ENCODE measurements around the gene EIF4A3.

EIF4A3 gene

DNA sequence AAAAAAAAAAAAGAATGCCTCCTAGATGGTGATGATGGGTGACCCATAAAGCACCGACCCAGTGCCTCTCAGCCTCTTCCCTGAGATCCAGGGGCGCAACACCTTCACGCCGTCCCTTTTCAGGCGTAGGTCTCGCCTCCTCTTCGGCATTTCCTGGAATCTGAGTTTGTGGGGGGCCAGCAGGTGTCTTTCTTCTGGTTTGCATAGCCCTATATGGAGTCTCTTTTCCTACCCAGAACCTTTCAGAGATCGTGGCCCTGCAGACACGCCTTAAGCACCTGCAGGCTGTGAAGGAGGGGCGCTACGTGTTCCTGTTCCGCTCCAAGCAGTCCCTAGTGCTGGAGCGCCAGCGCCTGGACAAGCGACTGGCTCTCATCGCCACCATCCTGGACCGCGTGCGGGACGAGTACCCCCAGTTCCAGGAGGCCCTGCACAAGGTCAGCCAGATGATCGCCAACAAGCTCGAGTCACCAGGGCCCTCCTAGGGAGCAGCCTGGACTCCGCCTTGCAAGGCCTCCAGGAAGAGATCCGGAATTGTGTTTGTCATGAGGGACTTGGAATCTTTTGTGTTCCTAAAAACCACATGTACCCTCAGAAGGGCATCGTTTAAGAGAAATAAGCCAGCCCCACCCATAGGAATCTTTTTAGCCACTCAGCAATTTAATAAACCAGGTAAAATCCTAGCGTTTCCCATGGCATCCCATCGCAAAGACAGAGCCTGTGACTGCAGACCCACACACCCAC, 47.5 kb downstream of the EIF4A3 start:
- Histone ChIP-seq H3K4me3 (ENCODE audit: insufficient read depth in 1 of 2, low read depth in 1 of 2, low read length in 2 of 2) (no peak overlapping the region), H3K27ac (ENCODE audit: low read length, poor library complexity, severe bottlenecking) (no peak overlapping the region), H3K23ac (ENCODE audit: low read length in 2 of 2) (no peak overlapping the region), H2BK5ac (ENCODE audit: low read depth, low read length, poor library complexity, severe bottlenecking) (no peak overlapping the region), H3K4ac (ENCODE audit: low read depth in 1 of 2, low read length in 2 of 2) (no peak overlapping the region), H4K8ac (ENCODE audit: low read length) (no peak overlapping the region), H3K9me3 (ENCODE audit: control insufficient read depth, low read length) (no peaks in the 10 kb centered on the region), H2BK15ac (ENCODE audit: low read depth, poor library complexity, severe bottlenecking) (no peak overlapping the region), H3K36me3 (ENCODE audit: control insufficient read depth in 1 of 2, insufficient read depth in 2 of 2, low read depth in 1 of 2, low read length in 2 of 2) (no peaks in the 10 kb centered on the region), H2BK12ac (ENCODE audit: low read length in 2 of 2) (no peak overlapping the region), H3K9ac (ENCODE audit: low read length) (no peak overlapping the region), H3K79me1 (replicated peaks; ENCODE audit: low read length, poor library complexity, severe bottlenecking) (peaks cover 4% of the 10 kb centered on the region), H2AFZ (ENCODE audit: low read depth, low read length) (no peak overlapping the region), H3K4me1 (ENCODE audit: control insufficient read depth, insufficient read depth, low read depth, low read length) (peaks cover 18% of the 10 kb centered on the region), H3K14ac (ENCODE audit: low read length in 2 of 2) (no peak overlapping the region), H3K4me2 (ENCODE audit: low read length, poor library complexity, severe bottlenecking) (no peak overlapping the region), H3K27me3 (ENCODE audit: control insufficient read depth in 1 of 2, insufficient read depth in 1 of 2, low read length in 2 of 2) (peaks cover 0 to 4% of the 10 kb centered on the region in 2 experiments), H2BK120ac (ENCODE audit: low read depth, low read length) (no peak overlapping the region), H2AK5ac (ENCODE audit: low read length, severe bottlenecking) (no peak overlapping the region), H3K18ac (ENCODE audit: low read depth in 1 of 2, low read length in 2 of 2) (no peak overlapping the region), H4K91ac (ENCODE audit: low read length) (no peak overlapping the region)
- 95% methylated on average over 26 of the region's 27 CpGs for WGBS
- no peak for DNase-seq

- no peak overlapping the region for H2BK12ac ChIP-seq (ENCODE audit: low read length in 2 of 2)
- H4K91ac ChIP-seq (ENCODE audit: low read length) = no peak overlapping the region
- H3K27me3 ChIP-seq (ENCODE audit: control insufficient read depth in 1 of 2, insufficient read depth in 1 of 2, low read length in 2 of 2) = peaks cover 0 to 4% of the 10 kb centered on the region in 2 experiments
- H3K4me3 ChIP-seq (ENCODE audit: insufficient read depth in 1 of 2, low read depth in 1 of 2, low read length in 2 of 2) = no peak overlapping the region
- WGBS = 95% methylated on average over 23 of the region's 23 CpGs
- H2BK120ac ChIP-seq (ENCODE audit: low read depth, low read length) = no peak overlapping the region
- peaks cover 4% of the 10 kb centered on the region for H3K79me1 ChIP-seq (replicated peaks; ENCODE audit: low read length, poor library complexity, severe bottlenecking)
- H2BK5ac ChIP-seq (ENCODE audit: low read depth, low read length, poor library complexity, severe bottlenecking) = no peak overlapping the region
- no peak overlapping the region for H2AK5ac ChIP-seq (ENCODE audit: low read length, severe bottlenecking)
- H4K8ac ChIP-seq (ENCODE audit: low read length) = no peak overlapping the region
- no peak overlapping the region for H3K27ac ChIP-seq (ENCODE audit: low read length, poor library complexity, severe bottlenecking)
- H3K23ac ChIP-seq (ENCODE audit: low read length in 2 of 2) = no peak overlapping the region
- no peak overlapping the region for H3K4ac ChIP-seq (ENCODE audit: low read depth in 1 of 2, low read length in 2 of 2)
- H3K9me3 ChIP-seq (ENCODE audit: control insufficient read depth, low read length) = no peaks in the 10 kb centered on the region
- H3K9ac ChIP-seq (ENCODE audit: low read length) = no peak overlapping the region
- H3K18ac ChIP-seq (ENCODE audit: low read depth in 1 of 2, low read length in 2 of 2) = no peak overlapping the region
- peaks cover 16% of the 10 kb centered on the region for H3K4me1 ChIP-seq (ENCODE audit: control insufficient read depth, insufficient read depth, low read depth, low read length)
- H3K36me3 ChIP-seq (ENCODE audit: control insufficient read depth in 1 of 2, insufficient read depth in 2 of 2, low read depth in 1 of 2, low read length in 2 of 2) = no peaks in the 10 kb centered on the region
- H2BK15ac ChIP-seq (ENCODE audit: low read depth, poor library complexity, severe bottlenecking) = no peak overlapping the region
- no peak overlapping the region for H3K14ac ChIP-seq (ENCODE audit: low read length in 2 of 2)
- no peak overlapping the region for H3K4me2 ChIP-seq (ENCODE audit: low read length, poor library complexity, severe bottlenecking)
- no peak overlapping the region for H2AFZ ChIP-seq (ENCODE audit: low read depth, low read length)
- DNase-seq = no peak
Measured at GRCh38 chr17:80097844-80098691, 48.9 kb downstream of the EIF4A3 start.

- Histone ChIP-seq H3K79me1 (replicated peaks; ENCODE audit: low read length, poor library complexity, severe bottlenecking) (peaks cover 4% of the 10 kb centered on the region), H3K36me3 (ENCODE audit: control insufficient read depth in 1 of 2, insufficient read depth in 2 of 2, low read depth in 1 of 2, low read length in 2 of 2) (no peaks in the 10 kb centered on the region), H4K91ac (ENCODE audit: low read length) (peak overlapping the region; percentile 61), H3K9me3 (ENCODE audit: control insufficient read depth, low read length) (no peaks in the 10 kb centered on the region), H3K23ac (ENCODE audit: low read length in 2 of 2) (no peak overlapping the region), H2BK120ac (ENCODE audit: low read depth, low read length) (no peak overlapping the region), H3K27me3 (ENCODE audit: control insufficient read depth in 1 of 2, insufficient read depth in 1 of 2, low read length in 2 of 2) (peaks cover 0 to 4% of the 10 kb centered on the region in 2 experiments), H3K4me2 (ENCODE audit: low read length, poor library complexity, severe bottlenecking) (no peak overlapping the region), H4K8ac (ENCODE audit: low read length) (peak overlapping the region; percentile 30), H3K27ac (ENCODE audit: low read length, poor library complexity, severe bottlenecking) (no peak overlapping the region), H3K4me1 (ENCODE audit: control insufficient read depth, insufficient read depth, low read depth, low read length) (peaks cover 10% of the 10 kb centered on the region), H3K9ac (ENCODE audit: low read length) (no peak overlapping the region), H3K4ac (ENCODE audit: low read depth in 1 of 2, low read length in 2 of 2) (no peak overlapping the region), H3K14ac (ENCODE audit: low read length in 2 of 2) (no peak overlapping the region), H2BK5ac (ENCODE audit: low read depth, low read length, poor library complexity, severe bottlenecking) (no peak overlapping the region), H3K18ac (ENCODE audit: low read depth in 1 of 2, low read length in 2 of 2) (no peak overlapping the region), H2AFZ (ENCODE audit: low read depth, low read length) (no peak overlapping the region), H2BK12ac (ENCODE audit: low read length in 2 of 2) (no peak overlapping the region), H3K4me3 (ENCODE audit: insufficient read depth in 1 of 2, low read depth in 1 of 2, low read length in 2 of 2) (no peak overlapping the region), H2AK5ac (ENCODE audit: low read length, severe bottlenecking) (no peak overlapping the region), H2BK15ac (ENCODE audit: low read depth, poor library complexity, severe bottlenecking) (no peak overlapping the region)
- 82% methylated on average over 17 of the region's 17 CpGs for WGBS
- no peak for DNase-seq
Measured at GRCh38 chr17:80097127-80097621, 49.8 kb downstream of the EIF4A3 start.

GRCh38 chr17:80096561-80097021, 50.3 kb downstream of the EIF4A3 start:
- no peak overlapping the region for H3K27ac ChIP-seq (ENCODE audit: low read length, poor library complexity, severe bottlenecking)
- H3K27me3 ChIP-seq (ENCODE audit: control insufficient read depth in 1 of 2, insufficient read depth in 1 of 2, low read length in 2 of 2) = peaks cover 0 to 4% of the 10 kb centered on the region in 2 experiments
- H4K8ac ChIP-seq (ENCODE audit: low read length) = peak overlapping the region; percentile 29
- H4K91ac ChIP-seq (ENCODE audit: low read length) = peak overlapping the region; percentile 61
- no peak overlapping the region for H2BK5ac ChIP-seq (ENCODE audit: low read depth, low read length, poor library complexity, severe bottlenecking)
- no peak overlapping the region for H3K18ac ChIP-seq (ENCODE audit: low read depth in 1 of 2, low read length in 2 of 2)
- H2BK15ac ChIP-seq (ENCODE audit: low read depth, poor library complexity, severe bottlenecking) = no peak overlapping the region
- H3K23ac ChIP-seq (ENCODE audit: low read length in 2 of 2) = no peak overlapping the region
- H3K4ac ChIP-seq (ENCODE audit: low read depth in 1 of 2, low read length in 2 of 2) = no peak overlapping the region
- DNase-seq = no peak
- no peak overlapping the region for H3K9ac ChIP-seq (ENCODE audit: low read length)
- WGBS = 90% methylated on average over 12 of the region's 12 CpGs
- H2AK5ac ChIP-seq (ENCODE audit: low read length, severe bottlenecking) = no peak overlapping the region
- peaks cover 4% of the 10 kb centered on the region for H3K4me1 ChIP-seq (ENCODE audit: control insufficient read depth, insufficient read depth, low read depth, low read length)
- no peaks in the 10 kb centered on the region for H3K36me3 ChIP-seq (ENCODE audit: control insufficient read depth in 1 of 2, insufficient read depth in 2 of 2, low read depth in 1 of 2, low read length in 2 of 2)
- no peak overlapping the region for H2BK120ac ChIP-seq (ENCODE audit: low read depth, low read length)
- no peaks in the 10 kb centered on the region for H3K9me3 ChIP-seq (ENCODE audit: control insufficient read depth, low read length)
- H3K79me1 ChIP-seq (replicated peaks; ENCODE audit: low read length, poor library complexity, severe bottlenecking) = peaks cover 1% of the 10 kb centered on the region
- H3K4me3 ChIP-seq (ENCODE audit: insufficient read depth in 1 of 2, low read depth in 1 of 2, low read length in 2 of 2) = no peak overlapping the region
- H3K14ac ChIP-seq (ENCODE audit: low read length in 2 of 2) = no peak overlapping the region
- H2BK12ac ChIP-seq (ENCODE audit: low read length in 2 of 2) = no peak overlapping the region
- no peak overlapping the region for H2AFZ ChIP-seq (ENCODE audit: low read depth, low read length)
- H3K4me2 ChIP-seq (ENCODE audit: low read length, poor library complexity, severe bottlenecking) = no peak overlapping the region
